K562 treated with DMSO at 1 percent for 4 hours (cell line): Measurements from ENCODE around the gene HSCB. TPM values are rescaled to one million over a fixed set of nuclear protein-coding genes. Genes with fewer than 3 reads are reported as not detected.

Source experiments
- total RNA-seq: library from RNA; unstranded; fragments of 300-600 nt; gene quantifications from 2 replicates; pipeline ENCODE4 v1.2.3, GENCODE V29; 2022; ENCODE audit not compliant: insufficient read depth

HSCB gene, protein sequence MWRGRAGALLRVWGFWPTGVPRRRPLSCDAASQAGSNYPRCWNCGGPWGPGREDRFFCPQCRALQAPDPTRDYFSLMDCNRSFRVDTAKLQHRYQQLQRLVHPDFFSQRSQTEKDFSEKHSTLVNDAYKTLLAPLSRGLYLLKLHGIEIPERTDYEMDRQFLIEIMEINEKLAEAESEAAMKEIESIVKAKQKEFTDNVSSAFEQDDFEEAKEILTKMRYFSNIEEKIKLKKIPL
- total RNA-seq: 13.6 and 16.2 TPM in 2 replicates

DNA sequence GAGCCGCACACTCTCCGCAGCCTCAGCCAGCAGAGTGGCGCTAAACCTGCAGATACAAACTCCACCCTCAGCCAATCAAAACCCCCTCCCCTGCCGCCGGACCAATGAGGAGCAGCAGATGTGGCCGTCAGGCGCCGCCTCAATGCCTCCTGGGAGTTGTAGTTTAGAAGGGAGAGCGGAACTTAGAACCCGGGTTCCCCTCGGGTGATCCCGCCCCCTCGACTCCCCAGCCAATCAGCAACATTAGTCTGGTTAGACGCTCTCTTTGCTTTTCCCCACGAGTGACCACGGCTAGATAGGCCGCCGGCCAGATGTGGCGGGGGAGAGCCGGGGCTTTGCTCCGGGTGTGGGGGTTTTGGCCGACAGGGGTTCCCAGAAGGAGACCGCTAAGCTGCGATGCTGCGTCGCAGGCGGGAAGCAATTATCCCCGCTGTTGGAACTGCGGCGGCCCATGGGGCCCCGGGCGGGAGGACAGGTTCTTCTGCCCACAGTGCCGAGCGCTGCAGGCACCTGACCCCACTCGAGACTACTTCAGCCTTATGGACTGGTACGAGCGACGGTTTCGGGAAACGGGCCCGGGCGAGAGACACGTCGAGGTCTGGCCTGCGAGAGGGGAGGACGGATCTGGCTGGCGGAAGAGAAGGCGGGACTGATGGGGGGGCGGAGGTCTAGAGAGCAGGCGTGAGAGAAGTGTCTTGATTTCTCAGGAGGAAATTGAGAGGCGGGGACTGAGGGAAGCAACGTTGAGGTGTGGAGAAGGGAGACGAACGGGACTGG, at the start of gene HSCB, which contains the start of gene CHEK2:
Gene HSCB, plus strand, starts transcription at position 255 of the 777 bp plus-strand sequence. Its CDS starts 57 bp downstream, at position 312.
Gene CHEK2, minus strand, starts transcription at position 36 of the 777 bp plus-strand sequence. CDS start 7,099 bp downstream, outside the sequence.

GRCh38 chr22:28772633-28773460, 31.0 kb downstream of the HSCB start, which contains the start of gene CCDC117:
Gene CCDC117 (plus strand): TSS chr22:28772695. CDS start chr22:28772850, 155 bp downstream.

DNA sequence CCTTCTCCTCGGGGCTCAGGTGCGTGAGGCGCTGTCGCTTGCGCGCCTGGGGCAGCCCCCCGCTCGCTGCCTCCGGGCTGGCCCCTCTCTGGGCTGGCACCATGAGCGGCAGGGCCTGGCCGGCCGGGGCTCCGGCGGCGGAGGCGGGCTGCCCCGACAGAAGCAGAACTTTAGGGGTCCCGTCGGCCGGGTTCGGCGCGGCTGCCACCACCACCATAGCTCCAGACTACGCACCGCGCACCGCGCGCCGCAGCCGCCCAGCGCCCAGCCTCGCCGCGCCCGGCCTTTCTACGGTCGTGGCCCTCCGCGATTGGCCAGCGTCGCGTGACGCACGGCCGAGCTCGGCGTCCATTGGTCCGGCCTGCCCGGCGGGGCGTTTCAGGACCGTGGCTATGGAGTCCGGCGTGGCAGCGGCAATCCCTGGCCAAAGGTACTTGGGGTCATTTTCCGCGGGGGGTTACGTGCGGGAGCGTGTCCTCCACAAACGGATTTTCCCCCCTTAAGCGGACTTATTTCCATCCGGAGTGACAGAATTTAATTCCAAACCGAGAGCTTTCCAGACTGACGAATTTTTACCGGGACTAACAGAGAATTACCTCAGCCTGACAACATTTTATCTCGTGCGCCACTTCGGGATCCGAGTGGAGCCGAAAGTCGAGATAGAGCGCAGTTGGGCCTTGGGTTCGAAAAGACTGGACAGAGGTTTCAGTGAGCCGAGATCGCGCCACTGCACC, 58.6 kb downstream of the HSCB start, which contains the start of gene XBP1:
Gene XBP1, minus strand, starts transcription at position 262 of the 734 bp plus-strand sequence.

Other genes with a start within 250 kb of the HSCB start
- gene TTC28, start 62.2 kb upstream of the HSCB start, total RNA-seq: 7.1 and 10.7 TPM in 2 replicates
- 48.6 and 60.9 TPM in 2 replicates for gene CHEK2, start 219 bp upstream of the HSCB start, total RNA-seq
- 14.7 and 15.4 TPM in 2 replicates for gene CCDC117, start 30.7 kb downstream of the HSCB start, total RNA-seq
- 171 and 185 TPM in 2 replicates for gene XBP1, start 58.5 kb downstream of the HSCB start, total RNA-seq
- gene ZNRF3, start 141.5 kb downstream of the HSCB start, total RNA-seq: 1.0 and 1.2 TPM in 2 replicates